K562 (cell line): ENCODE data around the gene UGT2B17.
"Not testable (repeated sequence)": the region's sequence is repeated elsewhere in the genome, so short reads cannot be mapped to it uniquely, and the experiment has no call there.

Source experiments
- FOXA3 ChIP-seq, 2 experiments: fragments of 450-650 bp in 1 of 2; sonication (generic) in 1 of 2; formaldehyde crosslinking; IDR thresholded peaks in 1 of 2; conservative IDR thresholded peaks in 1 of 2; 2 replicates each; pipeline versions ENCODE4 v1.4.0 to v1.8.0; 2020 to 2022; ENCODE audit warnings: mild to moderate bottlenecking in 2 of 2, missing genetic modification reagents in 1 of 2
- MEF2D ChIP-seq: conservative IDR thresholded peaks from 2 replicates; pipeline ENCODE4 v1.6.1; 2016; ENCODE audit warnings: low read depth, missing genetic modification characterization, missing compliant biosample characterization
- NCOA2 ChIP-seq, 2 experiments: fragments of 450-650 bp; IDR thresholded peaks; 2 replicates each; pipeline ENCODE4 v1.6.1; 2018; ENCODE audit warnings: mild to moderate bottlenecking in 2 of 2, moderate library complexity in 1 of 2; ENCODE audit not compliant: partially characterized antibody in 2 of 2
- POLR2A ChIP-seq: fragments of 450-650 bp; conservative IDR thresholded peaks from 2 replicates; pipeline ENCODE4 v1.6.1; 2016
- POLR2AphosphoS5 ChIP-seq: IDR thresholded peaks from 2 replicates; pipeline ENCODE4 v1.6.1; 2011; ENCODE audit warnings: mild to moderate bottlenecking, low read depth, low read length, moderate library complexity; ENCODE audit not compliant: control insufficient read depth, insufficient read depth
- RB1 ChIP-seq: fragments of 450-650 bp; IDR thresholded peaks from 2 replicates; pipeline ENCODE4 v1.6.1; 2017; ENCODE audit warnings: low read depth, mild to moderate bottlenecking
- SIN3A ChIP-seq, 2 experiments: fragments of 150-350 bp in 1 of 2; IDR thresholded peaks; 2 replicates each; pipeline ENCODE4 v1.6.1; 2011 to 2016; ENCODE audit warnings: borderline replicate concordance in 2 of 2, low read depth in 2 of 2, low read length in 2 of 2, mild to moderate bottlenecking in 2 of 2, moderate library complexity in 2 of 2; ENCODE audit not compliant: control insufficient read depth in 1 of 2
- SREBF1 ChIP-seq: fragments of 150-350 bp; IDR thresholded peaks from 2 replicates; pipeline ENCODE4 v1.6.1; 2014; ENCODE audit warnings: antibody characterized with exemption, low read depth, low read length, borderline replicate concordance
- TAF1 ChIP-seq: IDR thresholded peaks from 2 replicates; pipeline ENCODE4 v1.6.1; 2011; ENCODE audit warnings: mild to moderate bottlenecking, low read length, moderate library complexity; ENCODE audit not compliant: insufficient read depth, control insufficient read depth, severe bottlenecking; ENCODE audit errors: extremely low read depth
- ZKSCAN1 ChIP-seq: fragments of 150-350 bp; IDR thresholded peaks from 2 replicates; pipeline ENCODE4 v1.6.1; 2016; ENCODE audit warnings: low read depth, low read length
- ZNF274 ChIP-seq: IDR thresholded peaks from 2 replicates; pipeline ENCODE4 v1.6.1; 2011; ENCODE audit warnings: low read depth, mild to moderate bottlenecking, low read length, moderate library complexity, borderline replicate concordance
- ZNF3 ChIP-seq: fragments of 250-450 bp; sonication (Bioruptor Pico); IDR thresholded peaks from 2 replicates; pipeline ENCODE4 v1.5.0; 2021; ENCODE audit warnings: mild to moderate bottlenecking, moderate library complexity
- TF ChIP-seq, protein P1 (sequence below): fragments of 250-450 bp; sonication (Bioruptor Pico); IDR thresholded peaks from 2 replicates; pipeline ENCODE4 v1.5.0; 2020; ENCODE audit warnings: mild to moderate bottlenecking, borderline replicate concordance
- TF ChIP-seq, protein P2 (sequence below): sonication (generic); formaldehyde crosslinking; IDR thresholded peaks from 2 replicates; pipeline ENCODE4 v1.8.0; 2023; ENCODE audit warnings: mild to moderate bottlenecking, missing genetic modification reagents

DNA sequence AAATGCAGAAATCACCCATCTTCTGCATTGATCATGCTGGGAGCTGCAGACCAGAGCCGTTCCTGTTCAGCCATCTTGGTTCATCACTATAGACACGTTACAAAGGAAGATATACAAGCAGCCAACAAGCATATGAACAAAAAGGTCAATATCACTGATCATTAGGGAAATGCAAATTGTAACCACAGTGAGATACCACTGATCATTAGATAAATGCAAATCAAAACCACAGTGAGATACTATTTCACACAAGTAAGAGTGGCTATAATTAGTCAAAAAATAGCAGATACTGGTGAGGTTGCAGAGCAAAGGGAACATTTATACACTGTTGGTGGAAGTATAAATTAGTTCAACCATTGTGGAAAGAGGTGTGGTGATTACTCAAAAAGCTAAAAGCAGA, 46.6 kb upstream of the UGT2B17 start:
- TF ChIP-seq POLR2AphosphoS5; SREBF1; ZNF274; ZKSCAN1; NCOA2 (IDR thresholded peaks at IDR 0.05; ENCODE audit: partially characterized antibody in 2 of 2); POLR2A; FOXA3 (CRISPR knock-in tag; conservative IDR thresholded peaks at IDR 0.05 in 1 of 2, IDR thresholded peaks at IDR 0.05 in 1 of 2); RB1; ZNF3 (CRISPR knock-in tag); TAF1; SIN3A (IDR thresholded peaks at IDR 0.05; ENCODE audit: borderline replicate concordance in 2 of 2, control insufficient read depth in 1 of 2, low read depth in 2 of 2, low read length in 2 of 2); MEF2D (tag): not testable (repeated sequence)
- TF ChIP-seq, protein P1, sequence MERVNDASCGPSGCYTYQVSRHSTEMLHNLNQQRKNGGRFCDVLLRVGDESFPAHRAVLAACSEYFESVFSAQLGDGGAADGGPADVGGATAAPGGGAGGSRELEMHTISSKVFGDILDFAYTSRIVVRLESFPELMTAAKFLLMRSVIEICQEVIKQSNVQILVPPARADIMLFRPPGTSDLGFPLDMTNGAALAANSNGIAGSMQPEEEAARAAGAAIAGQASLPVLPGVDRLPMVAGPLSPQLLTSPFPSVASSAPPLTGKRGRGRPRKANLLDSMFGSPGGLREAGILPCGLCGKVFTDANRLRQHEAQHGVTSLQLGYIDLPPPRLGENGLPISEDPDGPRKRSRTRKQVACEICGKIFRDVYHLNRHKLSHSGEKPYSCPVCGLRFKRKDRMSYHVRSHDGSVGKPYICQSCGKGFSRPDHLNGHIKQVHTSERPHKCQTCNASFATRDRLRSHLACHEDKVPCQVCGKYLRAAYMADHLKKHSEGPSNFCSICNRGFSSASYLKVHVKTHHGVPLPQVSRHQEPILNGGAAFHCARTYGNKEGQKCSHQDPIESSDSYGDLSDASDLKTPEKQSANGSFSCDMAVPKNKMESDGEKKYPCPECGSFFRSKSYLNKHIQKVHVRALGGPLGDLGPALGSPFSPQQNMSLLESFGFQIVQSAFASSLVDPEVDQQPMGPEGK, result not testable (repeated sequence)
- TF ChIP-seq, protein P2, sequence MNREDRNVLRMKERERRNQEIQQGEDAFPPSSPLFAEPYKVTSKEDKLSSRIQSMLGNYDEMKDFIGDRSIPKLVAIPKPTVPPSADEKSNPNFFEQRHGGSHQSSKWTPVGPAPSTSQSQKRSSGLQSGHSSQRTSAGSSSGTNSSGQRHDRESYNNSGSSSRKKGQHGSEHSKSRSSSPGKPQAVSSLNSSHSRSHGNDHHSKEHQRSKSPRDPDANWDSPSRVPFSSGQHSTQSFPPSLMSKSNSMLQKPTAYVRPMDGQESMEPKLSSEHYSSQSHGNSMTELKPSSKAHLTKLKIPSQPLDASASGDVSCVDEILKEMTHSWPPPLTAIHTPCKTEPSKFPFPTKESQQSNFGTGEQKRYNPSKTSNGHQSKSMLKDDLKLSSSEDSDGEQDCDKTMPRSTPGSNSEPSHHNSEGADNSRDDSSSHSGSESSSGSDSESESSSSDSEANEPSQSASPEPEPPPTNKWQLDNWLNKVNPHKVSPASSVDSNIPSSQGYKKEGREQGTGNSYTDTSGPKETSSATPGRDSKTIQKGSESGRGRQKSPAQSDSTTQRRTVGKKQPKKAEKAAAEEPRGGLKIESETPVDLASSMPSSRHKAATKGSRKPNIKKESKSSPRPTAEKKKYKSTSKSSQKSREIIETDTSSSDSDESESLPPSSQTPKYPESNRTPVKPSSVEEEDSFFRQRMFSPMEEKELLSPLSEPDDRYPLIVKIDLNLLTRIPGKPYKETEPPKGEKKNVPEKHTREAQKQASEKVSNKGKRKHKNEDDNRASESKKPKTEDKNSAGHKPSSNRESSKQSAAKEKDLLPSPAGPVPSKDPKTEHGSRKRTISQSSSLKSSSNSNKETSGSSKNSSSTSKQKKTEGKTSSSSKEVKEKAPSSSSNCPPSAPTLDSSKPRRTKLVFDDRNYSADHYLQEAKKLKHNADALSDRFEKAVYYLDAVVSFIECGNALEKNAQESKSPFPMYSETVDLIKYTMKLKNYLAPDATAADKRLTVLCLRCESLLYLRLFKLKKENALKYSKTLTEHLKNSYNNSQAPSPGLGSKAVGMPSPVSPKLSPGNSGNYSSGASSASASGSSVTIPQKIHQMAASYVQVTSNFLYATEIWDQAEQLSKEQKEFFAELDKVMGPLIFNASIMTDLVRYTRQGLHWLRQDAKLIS (CRISPR knock-in tag), result not testable (repeated sequence)
